ENCODE results near the gene DCST2. TPM values are rescaled to one million over a fixed set of nuclear protein-coding genes. Genes with fewer than 3 reads are reported as not detected.
A peak's percentile ranks its signal among the peaks of the same experiment; 100 is the strongest.

DCST2 gene
- total RNA-seq, 1 experiment from 2014 or later = 0.18 TPM

- intact Hi-C loops (cut with micrococcal nuclease) = no loop called here
- peaks cover 11% of the 10 kb centered on the region; the same call in 1 of the 2 replicates for H3K4me1 ChIP-seq (ENCODE audit: insufficient read depth, low read length)
- BruUV-seq (replicated peaks) = no TSS peak
- DNase-seq (no peak), ATAC-seq (no peak)
- peak overlapping the region; percentile 81 for H2AFZ ChIP-seq (ENCODE audit: low read length)
- peak overlapping the region; percentile 81 for H3K4me2 ChIP-seq (ENCODE audit: low read length)
- no peaks in the 10 kb centered on the region for H3K9me2 ChIP-seq (replicated peaks; ENCODE audit: low read length)
- no peaks in the 10 kb centered on the region for H3K9me3 ChIP-seq (ENCODE audit: low read length)
- no peaks in the 10 kb centered on the region for H3F3A ChIP-seq (ENCODE audit: low read length, unreplicated experiment)
- H4K20me1 ChIP-seq (ENCODE audit: low read length) = no peaks in the 10 kb centered on the region
- ChIA-PET CTCF (interaction anchor here (0.5 to 1.0 kb wide), 4 partner anchors 8 to 19 kb away, joined by 3 to 10 read pairs (median 8); partner anchors contain the start of gene ADAM15), POLR2A (ENCODE audit: unreplicated experiment) (no interaction called here)
- H3K79me2 ChIP-seq (ENCODE audit: low read length) = peaks cover 1% of the 10 kb centered on the region
- no peak overlapping the region for H3K27ac ChIP-seq (ENCODE audit: low read length)
- H3K9ac ChIP-seq (ENCODE audit: low read length) = peak overlapping the region; percentile 43; the same call in 1 of the 2 replicates
- no peaks in the 10 kb centered on the region for H3K36me3 ChIP-seq (ENCODE audit: low read depth, low read length)
- peak overlapping the region; percentile 56 for H3K4me3 ChIP-seq (ENCODE audit: low read length)
- TF ChIP-seq CTCF (conservative IDR thresholded peaks at IDR 0.05; ENCODE audit: low read depth, low read length) (no peak), EZH2phosphoT487 (IDR thresholded peaks at IDR 0.05; ENCODE audit: borderline replicate concordance, low read length) (no peak), EZH2 (IDR thresholded peaks at IDR 0.05; ENCODE audit: low read length, unreplicated experiment) (no peak)
- H3K27me3 ChIP-seq (ENCODE audit: low read length) = no peaks in the 10 kb centered on the region
These were observed 36.6 kb upstream of the DCST2 start for GRCh38 chr1:155070158-155070621.

DNA sequence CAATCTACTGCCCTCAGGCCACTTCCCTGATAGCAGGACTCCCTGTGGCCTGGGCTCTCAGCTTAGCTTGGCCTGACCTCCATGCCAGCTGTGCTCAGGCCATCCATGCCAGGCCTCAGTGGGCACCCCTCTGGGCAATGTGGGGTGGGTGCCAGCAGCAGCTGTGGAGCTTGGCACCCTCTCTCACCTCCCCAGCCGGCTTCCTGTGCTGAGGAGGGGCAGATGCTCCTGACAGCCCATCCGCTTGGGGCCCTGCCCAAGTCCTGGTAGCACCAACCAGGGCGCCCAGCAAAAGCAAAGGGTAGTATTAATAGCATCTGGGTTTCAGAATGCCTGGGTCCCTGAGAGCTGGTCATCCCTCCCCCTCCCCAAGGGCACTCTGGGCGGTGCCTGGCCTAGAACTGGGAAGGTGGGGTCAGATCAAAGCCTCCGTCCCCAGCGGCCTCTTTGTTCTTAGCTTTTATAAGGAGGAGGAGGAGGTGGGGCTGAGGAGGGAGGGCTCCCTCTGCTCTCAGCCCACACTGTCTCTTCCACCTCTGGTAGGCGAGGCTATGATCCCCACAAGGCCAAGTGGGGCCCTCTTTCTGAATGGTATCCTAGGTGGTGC lies 36.1 kb upstream of the DCST2 start:
- intact Hi-C loops (cut with micrococcal nuclease) = no loop called here
- no TSS peak for BruUV-seq (replicated peaks)
- Histone ChIP-seq H3K4me1 (ENCODE audit: insufficient read depth, low read length) (peaks cover 16% of the 10 kb centered on the region), H3K4me3 (ENCODE audit: low read length) (no peak overlapping the region), H3K9ac (ENCODE audit: low read length) (no peak overlapping the region), H3K27ac (ENCODE audit: low read length) (no peak overlapping the region), H4K20me1 (ENCODE audit: low read length) (no peaks in the 10 kb centered on the region), H3F3A (ENCODE audit: low read length, unreplicated experiment) (no peaks in the 10 kb centered on the region), H3K36me3 (ENCODE audit: low read depth, low read length) (no peaks in the 10 kb centered on the region), H3K9me2 (replicated peaks; ENCODE audit: low read length) (no peaks in the 10 kb centered on the region), H2AFZ (ENCODE audit: low read length) (no peak overlapping the region), H3K9me3 (ENCODE audit: low read length) (no peaks in the 10 kb centered on the region), H3K4me2 (ENCODE audit: low read length) (no peak overlapping the region), H3K79me2 (ENCODE audit: low read length) (peaks cover 7% of the 10 kb centered on the region), H3K27me3 (ENCODE audit: low read length) (no peaks in the 10 kb centered on the region)
- CTCF ChIA-PET = no interaction called here
- no peak for DNase-seq
- POLR2A ChIA-PET (ENCODE audit: unreplicated experiment) = no interaction called here
- TF ChIP-seq EZH2phosphoT487 (IDR thresholded peaks at IDR 0.05; ENCODE audit: borderline replicate concordance, low read length) (no peak), CTCF (conservative IDR thresholded peaks at IDR 0.05; ENCODE audit: low read depth, low read length) (no peak), EZH2 (IDR thresholded peaks at IDR 0.05; ENCODE audit: low read length, unreplicated experiment) (no peak)
- no peak for ATAC-seq

- TF ChIP-seq EZH2 (IDR thresholded peaks at IDR 0.05; ENCODE audit: low read length, unreplicated experiment) (no peak), EZH2phosphoT487 (IDR thresholded peaks at IDR 0.05; ENCODE audit: borderline replicate concordance, low read length) (no peak), CTCF (conservative IDR thresholded peaks at IDR 0.05; ENCODE audit: low read depth, low read length) (no peak)
- ChIA-PET CTCF (no interaction called here), POLR2A (ENCODE audit: unreplicated experiment) (no interaction called here)
- H3K27me3 ChIP-seq (ENCODE audit: low read length) = no peaks in the 10 kb centered on the region
- no peaks in the 10 kb centered on the region for H3K9me2 ChIP-seq (replicated peaks; ENCODE audit: low read length)
- H3K4me2 ChIP-seq (ENCODE audit: low read length) = no peak overlapping the region
- DNase-seq (no peak), ATAC-seq (no peak)
- H3K36me3 ChIP-seq (ENCODE audit: low read depth, low read length) = no peaks in the 10 kb centered on the region
- no peaks in the 10 kb centered on the region for H3F3A ChIP-seq (ENCODE audit: low read length, unreplicated experiment)
- H2AFZ ChIP-seq (ENCODE audit: low read length) = no peak overlapping the region
- no peak overlapping the region for H3K9ac ChIP-seq (ENCODE audit: low read length)
- no peak overlapping the region for H3K4me3 ChIP-seq (ENCODE audit: low read length)
- H3K4me1 ChIP-seq (ENCODE audit: insufficient read depth, low read length) = peaks cover 22% of the 10 kb centered on the region
- H4K20me1 ChIP-seq (ENCODE audit: low read length) = no peaks in the 10 kb centered on the region
- no peak overlapping the region for H3K27ac ChIP-seq (ENCODE audit: low read length)
- peaks cover 14% of the 10 kb centered on the region for H3K79me2 ChIP-seq (ENCODE audit: low read length)
- intact Hi-C loops (cut with micrococcal nuclease) = no loop called here
- H3K9me3 ChIP-seq (ENCODE audit: low read length) = no peaks in the 10 kb centered on the region
- BruUV-seq (replicated peaks) = no TSS peak
These were observed 35.0 kb upstream of the DCST2 start for GRCh38 chr1:155068599-155068998.

All from PC-3 (cell line).